SKM-1 treated with dmso at 0.1 percent for 144 hours (cell line): ENCODE data around the gene EPHB3.

ENCODE experiments used
- DNase-seq: peaks from one replicate; lab custom pipeline; 2025; ENCODE audit not compliant: unreplicated experiment; lab: John Stamatoyannopoulos, UW

The EPHB3 gene

GRCh38 chr3:184563941-184564684, 2.5 kb downstream of the EPHB3 start:
- DNase-seq: no peak

- no peak for DNase-seq
Measured at GRCh38 chr3:184564685-184565385, 3.2 kb downstream of the EPHB3 start.

DNA sequence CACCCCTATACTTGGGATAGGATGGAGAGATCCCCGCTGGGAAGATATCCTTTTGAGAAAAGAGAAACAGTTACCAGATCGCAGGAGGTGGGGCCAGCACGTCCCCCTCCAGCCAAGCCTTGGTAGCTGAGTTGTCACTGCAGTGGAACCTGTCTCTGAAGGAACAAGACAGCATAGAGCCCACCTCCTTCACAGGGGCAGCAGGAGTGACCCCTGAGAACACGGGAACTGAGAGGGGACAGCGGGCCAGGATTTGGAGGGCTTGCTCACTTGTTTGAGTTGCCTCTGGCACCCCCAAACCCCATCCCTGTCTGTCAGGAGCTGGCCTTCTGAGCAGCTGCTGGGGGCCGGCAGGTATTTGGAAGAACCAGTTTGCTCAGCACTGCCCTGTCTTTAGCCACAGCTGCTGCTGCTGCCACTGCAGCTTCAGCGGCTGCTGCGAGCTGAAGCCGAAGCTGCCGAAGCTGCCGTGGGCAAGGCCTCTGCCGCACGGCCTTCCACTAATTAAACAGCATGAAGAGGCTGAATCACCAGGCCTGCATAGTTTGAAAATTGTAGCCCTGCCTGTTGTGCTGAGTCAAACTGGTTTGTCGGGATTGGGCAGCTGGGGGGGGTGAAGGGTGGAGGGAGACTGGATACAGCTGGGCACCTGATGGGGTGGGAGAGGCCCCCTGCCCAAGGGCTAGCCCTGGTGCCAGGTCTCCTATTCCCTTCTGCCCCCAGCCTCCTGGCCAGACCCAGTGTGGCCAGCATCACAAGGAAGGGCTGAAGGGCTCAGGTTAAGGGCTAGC, 4.0 kb downstream of the EPHB3 start:
- no peak for DNase-seq

DNA sequence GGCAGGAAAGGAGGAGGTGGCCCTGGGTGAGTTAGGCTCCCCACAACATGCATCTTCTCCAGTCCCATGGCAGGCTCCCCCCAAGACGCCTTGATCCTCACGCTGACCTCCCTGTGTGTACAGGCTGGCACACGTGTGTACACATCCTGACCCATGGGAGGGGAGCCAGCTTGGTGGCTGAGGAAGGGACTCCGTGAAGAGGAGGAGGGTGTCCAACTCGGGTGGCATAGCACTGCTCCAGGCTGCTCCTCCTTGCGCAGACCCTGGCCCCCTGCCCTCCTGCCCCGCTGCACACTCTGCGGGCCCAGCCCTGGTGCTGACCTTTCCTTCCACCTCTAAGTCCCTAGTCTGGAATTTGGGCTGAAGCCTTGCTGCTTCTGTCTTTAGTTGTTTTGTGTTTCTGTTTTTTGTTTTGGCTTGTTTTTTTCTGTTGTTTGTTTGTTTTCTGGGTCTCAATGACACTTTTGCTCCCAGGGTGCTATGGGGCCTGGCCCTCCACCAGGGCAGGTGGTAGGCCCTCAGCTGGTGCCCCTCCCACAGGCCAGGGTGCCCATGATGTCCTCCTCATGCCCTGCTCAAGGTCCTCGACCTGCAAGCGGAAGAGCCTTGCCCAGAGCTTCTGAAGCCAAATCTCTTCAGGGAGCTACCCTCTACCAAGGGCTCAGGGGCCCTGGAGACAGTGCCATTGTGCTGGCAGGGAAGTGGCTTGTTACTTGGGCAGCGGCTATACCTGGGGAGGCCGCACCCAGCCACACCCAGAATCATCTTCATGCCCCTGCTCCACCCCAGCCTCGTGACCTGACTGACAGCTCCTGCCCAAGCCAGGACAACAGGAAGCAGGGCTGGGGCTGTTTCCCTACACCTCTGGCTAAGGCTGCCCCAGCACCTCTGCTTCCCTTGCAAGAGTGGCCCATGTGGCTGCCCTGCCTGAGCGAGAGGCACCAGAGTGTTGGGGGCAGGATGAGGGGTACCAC, 5.1 kb downstream of the EPHB3 start:
- no peak for DNase-seq

- DNase-seq: no peak
Measured at GRCh38 chr3:184567946-184568559, 6.5 kb downstream of the EPHB3 start.

DNA sequence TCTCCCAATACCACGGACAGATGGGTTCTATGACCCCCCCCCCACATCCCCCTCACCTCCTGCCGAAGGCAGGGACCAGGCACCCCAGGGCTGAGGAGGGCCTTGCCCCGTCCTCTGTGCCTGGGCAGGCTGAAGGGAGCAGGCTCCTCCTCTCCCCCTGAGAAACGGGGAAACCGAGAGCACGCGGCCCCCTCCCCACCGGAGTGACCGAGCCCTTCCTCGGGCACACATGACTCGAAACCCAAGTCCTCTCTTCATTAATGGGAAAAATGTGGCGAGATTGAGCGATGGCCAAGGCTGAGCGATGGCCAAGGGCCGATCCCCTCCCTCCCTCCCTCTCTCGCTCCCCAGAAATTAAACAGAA, 7.0 kb downstream of the EPHB3 start:
- no peak for DNase-seq

GRCh38 chr3:184568924-184569829, 7.6 kb downstream of the EPHB3 start:
- no peak for DNase-seq

- no peak for DNase-seq
Measured at GRCh38 chr3:184570035-184570434, 8.4 kb downstream of the EPHB3 start.

DNA sequence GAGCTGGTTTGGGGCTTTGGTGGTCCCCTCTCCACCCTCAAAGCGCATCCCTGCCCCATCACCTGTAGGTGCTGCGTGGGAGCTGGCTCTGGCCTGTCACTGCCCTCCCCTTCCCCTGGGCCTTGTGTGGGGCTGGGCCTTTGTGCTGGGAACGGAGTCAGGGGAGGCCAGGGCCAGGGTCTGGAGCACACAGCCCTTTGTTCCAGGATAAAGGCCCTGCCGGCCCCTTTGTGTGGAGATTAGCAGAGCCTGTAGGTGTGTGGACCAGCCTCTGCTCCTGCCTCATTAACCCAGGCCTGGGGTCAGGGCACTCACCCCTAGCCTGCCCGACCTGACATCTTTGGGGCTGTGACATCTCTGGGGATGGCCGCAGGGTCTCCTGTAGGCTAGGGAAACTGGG, 8.9 kb downstream of the EPHB3 start:
- DNase-seq: no peak

GRCh38 chr3:184571750-184572377, 10.3 kb downstream of the EPHB3 start:
- DNase-seq: no peak

- no peak for DNase-seq
Measured at GRCh38 chr3:184572633-184573270, 11.2 kb downstream of the EPHB3 start.

GRCh38 chr3:184574515-184575417, 13.2 kb downstream of the EPHB3 start:
- no peak for DNase-seq

GRCh38 chr3:184575701-184576100, 14.1 kb downstream of the EPHB3 start:
- no peak for DNase-seq

DNA sequence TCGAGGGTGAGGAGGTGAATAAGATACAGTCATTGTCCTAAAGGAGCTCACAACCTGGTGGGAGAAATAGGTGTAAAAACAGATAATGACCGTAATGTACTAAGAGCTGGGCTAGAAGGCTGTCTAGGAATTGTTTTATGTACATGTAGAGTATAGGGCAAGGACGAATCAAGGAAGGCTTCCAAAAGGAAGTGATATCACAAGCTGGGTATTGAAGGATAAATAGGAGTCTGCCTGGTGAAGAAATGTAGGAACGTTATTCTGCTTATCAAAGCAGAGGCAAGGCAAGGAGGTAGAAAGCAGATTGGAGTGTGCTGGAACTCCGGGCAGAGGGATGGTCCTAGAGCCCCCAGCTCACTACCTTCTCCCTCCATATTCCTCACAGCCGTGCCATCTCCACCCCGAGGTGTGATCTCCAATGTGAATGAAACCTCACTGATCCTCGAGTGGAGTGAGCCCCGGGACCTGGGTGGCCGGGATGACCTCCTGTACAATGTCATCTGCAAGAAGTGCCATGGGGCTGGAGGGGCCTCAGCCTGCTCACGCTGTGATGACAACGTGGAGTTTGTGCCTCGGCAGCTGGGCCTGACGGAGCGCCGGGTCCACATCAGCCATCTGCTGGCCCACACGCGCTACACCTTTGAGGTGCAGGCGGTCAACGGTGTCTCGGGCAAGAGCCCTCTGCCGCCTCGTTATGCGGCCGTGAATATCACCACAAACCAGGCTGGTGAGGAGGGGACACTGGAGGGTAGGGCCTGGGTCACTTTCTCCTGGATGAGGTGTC, 15.1 kb downstream of the EPHB3 start:
- DNase-seq: no peak

DNA sequence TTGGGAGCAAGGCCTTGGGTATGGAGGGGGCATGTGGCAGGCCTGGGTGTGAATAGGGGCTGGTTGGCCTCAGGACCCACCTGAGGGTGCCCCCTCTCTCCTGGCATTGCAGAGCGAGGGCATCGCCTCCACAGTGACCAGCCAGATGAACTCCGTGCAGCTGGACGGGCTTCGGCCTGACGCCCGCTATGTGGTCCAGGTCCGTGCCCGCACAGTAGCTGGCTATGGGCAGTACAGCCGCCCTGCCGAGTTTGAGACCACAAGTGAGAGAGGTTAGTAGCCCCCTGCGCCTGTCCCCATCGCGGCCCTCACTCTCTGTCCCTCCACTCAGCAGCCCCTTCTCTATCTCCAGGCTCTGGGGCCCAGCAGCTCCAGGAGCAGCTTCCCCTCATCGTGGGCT, 16.0 kb downstream of the EPHB3 start:
- DNase-seq: no peak

GRCh38 chr3:184578218-184578617, 16.6 kb downstream of the EPHB3 start:
- no peak for DNase-seq

GRCh38 chr3:184578822-184579221, 17.2 kb downstream of the EPHB3 start:
- no peak for DNase-seq
